HepG2 (cell line): Measurements from ENCODE around the gene RABGAP1. TPM values are rescaled to one million over a fixed set of nuclear protein-coding genes. Genes with fewer than 3 reads are reported as not detected.

ENCODE experiments used
- AHR ChIP-seq: IDR thresholded peaks from 2 replicates; pipeline ENCODE4 v1.6.1; 2018; ENCODE audit warnings: missing genetic modification reagents, missing compliant biosample characterization
- BRD4 ChIP-seq: sonication (generic); formaldehyde crosslinking; IDR thresholded peaks from 2 replicates; pipeline ENCODE4 v1.4.0; 2020; ENCODE audit warnings: missing genetic modification reagents
- DMAP1 ChIP-seq: IDR thresholded peaks from 2 replicates; pipeline ENCODE4 v1.6.1; 2016
- MLX ChIP-seq: IDR thresholded peaks from 2 replicates; pipeline ENCODE4 v1.6.1; 2016
- MTA3 ChIP-seq: sonication (generic); formaldehyde crosslinking; IDR thresholded peaks from 2 replicates; pipeline ENCODE4 v1.4.0; 2020; ENCODE audit warnings: missing genetic modification reagents
- NCOA1 ChIP-seq: sonication (generic); formaldehyde crosslinking; IDR thresholded peaks from 2 replicates; pipeline ENCODE4 v1.9.0; 2021; ENCODE audit warnings: missing genetic modification reagents
- POLR2A ChIP-seq, 2 experiments: IDR thresholded peaks; 2 replicates each; pipeline ENCODE4 v1.6.1; 2011; ENCODE audit warnings: low read depth in 2 of 2, low read length in 2 of 2, mild to moderate bottlenecking in 1 of 2, moderate library complexity in 1 of 2; ENCODE audit not compliant: insufficient read depth in 1 of 2
- REST ChIP-seq, 2 experiments: IDR thresholded peaks; 2 replicates each; pipeline ENCODE4 v1.6.1; 2011 to 2012; ENCODE audit warnings: low read length in 2 of 2, borderline replicate concordance in 1 of 2, low read depth in 1 of 2, mild to moderate bottlenecking in 1 of 2, moderate library complexity in 1 of 2
- SMAD3 ChIP-seq: sonication (generic); formaldehyde crosslinking; IDR thresholded peaks from 2 replicates; pipeline ENCODE4 v1.4.0; 2020; ENCODE audit warnings: missing genetic modification reagents
- TAF1 ChIP-seq: sonication (generic); formaldehyde crosslinking; IDR thresholded peaks from 2 replicates; pipeline ENCODE4 v1.4.0; 2020; ENCODE audit warnings: missing genetic modification reagents
- TARDBP ChIP-seq: sonication (generic); formaldehyde crosslinking; IDR thresholded peaks from 2 replicates; pipeline ENCODE4 v1.8.0; 2022; ENCODE audit warnings: mild to moderate bottlenecking, missing genetic modification reagents
- ZNF432 ChIP-seq: sonication (generic); formaldehyde crosslinking; IDR thresholded peaks from 2 replicates; pipeline ENCODE4 v1.5.0; 2020; ENCODE audit warnings: missing genetic modification reagents, mild to moderate bottlenecking, borderline replicate concordance
- ZNF503 ChIP-seq: sonication (generic); formaldehyde crosslinking; IDR thresholded peaks from 2 replicates; pipeline ENCODE4 v1.4.0; 2020; ENCODE audit warnings: missing genetic modification reagents
- ZNF547 ChIP-seq: sonication (generic); formaldehyde crosslinking; IDR thresholded peaks from 2 replicates; pipeline ENCODE4 v1.5.1; 2020; ENCODE audit warnings: mild to moderate bottlenecking, missing genetic modification reagents
- ZNF607 ChIP-seq: sonication (generic); formaldehyde crosslinking; IDR thresholded peaks from 2 replicates; pipeline ENCODE4 v1.5.1; 2020; ENCODE audit warnings: missing genetic modification reagents, mild to moderate bottlenecking, borderline replicate concordance
- ZNF614 ChIP-seq: IDR thresholded peaks from 2 replicates; pipeline ENCODE4 v1.6.1; 2018; ENCODE audit warnings: missing biosample characterization, missing genetic modification reagents, inconsistent platforms, borderline replicate concordance
- polyA plus RNA-seq, 8 experiments: library from polyadenylated mRNA; depleted of rRNA in 3 of 8; stranded (reverse) in 7 of 8; unstranded in 1 of 8; fragments of >200 nt; fragmentation: Illumina TruSeq in 4 of 8; extraction: Trizol in 4 of 8; gene quantifications; 2 replicates each; pipeline versions ENCODE4 v1.2.1 to v1.2.3, GENCODE V29; 2011 to 2016; ENCODE audit warnings: low read depth in 4 of 8, missing spikeins in 1 of 8, mixed read lengths in 1 of 8; ENCODE audit not compliant: insufficient read depth in 1 of 8
- total RNA-seq, 5 experiments: library from RNA; depleted of rRNA; stranded (reverse); fragments of >200 nt; fragmentation: Illumina TruSeq; extraction: Trizol; gene quantifications; 2 replicates each; pipeline ENCODE4 v1.2.3, GENCODE V29; 2016; ENCODE audit warnings: low read depth in 1 of 5
- TF ChIP-seq, protein P1 (sequence below): IDR thresholded peaks from 2 replicates; pipeline ENCODE4 v1.6.1; 2016; ENCODE audit warnings: missing compliant biosample characterization, missing genetic modification reagents, borderline replicate concordance
- TF ChIP-seq, protein P2 (sequence below): fragments of 450-650 bp; IDR thresholded peaks from 2 replicates; pipeline ENCODE4 v1.6.1; 2017
- TF ChIP-seq, protein P3 (sequence below): sonication (generic); formaldehyde crosslinking; IDR thresholded peaks from 2 replicates; pipeline ENCODE4 v1.8.0; 2022; ENCODE audit warnings: mild to moderate bottlenecking, missing genetic modification reagents, borderline replicate concordance

The RABGAP1 gene
- total and polyA plus RNA-seq, 2 of the 13 experiments (the other 11 are each of a cell fraction or from before 2014, with no cell fraction given), result 19.1 to 19.3 TPM

DNA sequence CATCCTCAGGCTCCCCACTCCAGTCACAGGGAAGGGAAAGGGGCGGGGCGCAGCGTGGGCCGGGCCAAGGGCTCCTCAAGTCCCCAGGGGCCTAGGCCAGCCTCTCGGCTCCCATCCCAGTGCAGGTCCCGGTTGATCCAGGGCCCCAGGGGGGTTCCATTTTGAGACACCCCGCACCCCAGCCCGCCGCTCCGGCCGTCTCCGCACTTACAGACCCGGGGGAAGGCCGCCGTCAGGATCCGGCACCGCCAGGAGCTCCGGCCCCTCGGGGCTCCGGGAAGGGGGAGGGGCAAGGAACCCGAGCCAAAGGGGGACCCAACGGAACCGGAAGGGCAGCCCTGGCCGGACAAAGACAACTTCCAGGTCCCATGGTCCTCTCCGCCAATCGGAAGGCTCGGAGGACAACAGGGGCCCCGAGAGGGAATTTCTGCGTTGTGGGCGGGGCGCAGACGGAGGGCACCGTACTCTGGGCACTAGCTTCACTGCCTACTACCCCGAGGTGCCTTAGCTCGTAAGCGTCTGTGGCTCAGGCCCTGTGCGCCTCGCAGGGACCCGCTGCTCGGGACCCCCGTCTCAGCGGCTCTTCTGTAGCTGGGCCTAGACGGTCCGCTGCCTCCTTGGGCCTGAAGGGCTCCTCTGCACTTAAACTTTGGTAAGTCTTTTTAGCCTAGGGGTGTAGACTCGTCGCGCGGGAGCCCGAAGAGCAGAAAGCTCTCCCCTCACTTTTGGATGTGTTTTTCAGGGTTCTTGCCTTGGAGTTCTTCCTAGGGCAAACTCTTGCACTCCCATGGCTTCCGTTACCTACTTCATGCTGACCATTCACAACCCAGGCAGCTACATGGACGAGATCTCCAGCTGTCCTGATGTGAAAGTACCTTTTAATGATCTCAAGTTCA, 9.3 kb upstream of the RABGAP1 start, which contains the start of gene ZBTB26 (continued):
- TF ChIP-seq REST (IDR thresholded peaks at IDR 0.05; ENCODE audit: borderline replicate concordance in 1 of 2, low read depth in 1 of 2, low read length in 2 of 2) (peak in 1 of 2 experiments; percentile 22; a peak in 1 of 4 replicates), POLR2A (IDR thresholded peaks at IDR 0.05; ENCODE audit: insufficient read depth in 1 of 2, low read depth in 2 of 2, low read length in 2 of 2) (peak; percentile 95), SMAD3 (CRISPR knock-in tag) (peak; percentile 82; the same call in 1 of the 2 replicates), TARDBP (CRISPR knock-in tag) (peak; percentile 77), NCOA1 (0 out of 2 replicates have a peak, but pooled peaks have one; percentile 57), ZNF547 (CRISPR knock-in tag) (peak; percentile 82), BRD4 (no peak), DMAP1 (CRISPR knock-in tag) (peak; percentile 68), AHR (0 out of 2 replicates have a peak, but pooled peaks have one; percentile 54), ZNF503 (CRISPR knock-in tag) (peak; percentile 75), MLX (CRISPR knock-in tag) (no peak), ZNF614 (CRISPR knock-in tag) (no peak), MTA3 (CRISPR knock-in tag) (no peak), ZNF432 (no peak), ZNF607 (CRISPR knock-in tag) (peak; percentile 89; the same call in 1 of the 2 replicates), TAF1 (CRISPR knock-in tag) (peak; percentile 84)
- TF ChIP-seq, protein P1, sequence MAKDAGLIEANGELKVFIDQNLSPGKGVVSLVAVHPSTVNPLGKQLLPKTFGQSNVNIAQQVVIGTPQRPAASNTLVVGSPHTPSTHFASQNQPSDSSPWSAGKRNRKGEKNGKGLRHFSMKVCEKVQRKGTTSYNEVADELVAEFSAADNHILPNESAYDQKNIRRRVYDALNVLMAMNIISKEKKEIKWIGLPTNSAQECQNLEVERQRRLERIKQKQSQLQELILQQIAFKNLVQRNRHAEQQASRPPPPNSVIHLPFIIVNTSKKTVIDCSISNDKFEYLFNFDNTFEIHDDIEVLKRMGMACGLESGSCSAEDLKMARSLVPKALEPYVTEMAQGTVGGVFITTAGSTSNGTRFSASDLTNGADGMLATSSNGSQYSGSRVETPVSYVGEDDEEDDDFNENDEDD (CRISPR knock-in tag), result peak; percentile 44; the same call in 1 of the 2 replicates
- TF ChIP-seq, protein P2, sequence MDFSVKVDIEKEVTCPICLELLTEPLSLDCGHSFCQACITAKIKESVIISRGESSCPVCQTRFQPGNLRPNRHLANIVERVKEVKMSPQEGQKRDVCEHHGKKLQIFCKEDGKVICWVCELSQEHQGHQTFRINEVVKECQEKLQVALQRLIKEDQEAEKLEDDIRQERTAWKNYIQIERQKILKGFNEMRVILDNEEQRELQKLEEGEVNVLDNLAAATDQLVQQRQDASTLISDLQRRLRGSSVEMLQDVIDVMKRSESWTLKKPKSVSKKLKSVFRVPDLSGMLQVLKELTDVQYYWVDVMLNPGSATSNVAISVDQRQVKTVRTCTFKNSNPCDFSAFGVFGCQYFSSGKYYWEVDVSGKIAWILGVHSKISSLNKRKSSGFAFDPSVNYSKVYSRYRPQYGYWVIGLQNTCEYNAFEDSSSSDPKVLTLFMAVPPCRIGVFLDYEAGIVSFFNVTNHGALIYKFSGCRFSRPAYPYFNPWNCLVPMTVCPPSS, result no peak
- TF ChIP-seq, protein P3, sequence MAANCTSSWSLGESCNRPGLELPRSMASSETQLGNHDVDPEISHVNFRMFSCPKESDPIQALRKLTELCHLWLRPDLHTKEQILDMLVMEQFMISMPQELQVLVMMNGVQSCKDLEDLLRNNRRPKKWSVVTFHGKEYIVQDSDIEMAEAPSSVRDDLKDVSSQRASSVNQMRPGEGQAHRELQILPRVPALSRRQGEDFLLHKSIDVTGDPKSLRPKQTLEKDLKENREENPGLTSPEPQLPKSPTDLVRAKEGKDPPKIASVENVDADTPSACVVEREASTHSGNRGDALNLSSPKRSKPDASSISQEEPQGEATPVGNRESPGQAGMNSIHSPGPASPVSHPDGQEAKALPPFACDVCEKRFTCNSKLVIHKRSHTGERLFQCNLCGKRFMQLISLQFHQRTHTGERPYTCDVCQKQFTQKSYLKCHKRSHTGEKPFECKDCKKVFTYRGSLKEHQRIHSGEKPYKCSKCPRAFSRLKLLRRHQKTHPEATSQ (CRISPR knock-in tag), result peak; percentile 53; the same call in 1 of the 2 replicates
